AG08395 (cell line): ENCODE results near the gene FNDC5.

Experiments
- DNase-seq: peaks from one replicate; pipeline ENCODE4 v3.0.0; 2012; ENCODE audit warnings: mixed read lengths, low spot score

The FNDC5 gene

GRCh38 chr1:32884032-32884372 lies 13.3 kb upstream of the FNDC5 start:
- DNase-seq: no peak

DNA sequence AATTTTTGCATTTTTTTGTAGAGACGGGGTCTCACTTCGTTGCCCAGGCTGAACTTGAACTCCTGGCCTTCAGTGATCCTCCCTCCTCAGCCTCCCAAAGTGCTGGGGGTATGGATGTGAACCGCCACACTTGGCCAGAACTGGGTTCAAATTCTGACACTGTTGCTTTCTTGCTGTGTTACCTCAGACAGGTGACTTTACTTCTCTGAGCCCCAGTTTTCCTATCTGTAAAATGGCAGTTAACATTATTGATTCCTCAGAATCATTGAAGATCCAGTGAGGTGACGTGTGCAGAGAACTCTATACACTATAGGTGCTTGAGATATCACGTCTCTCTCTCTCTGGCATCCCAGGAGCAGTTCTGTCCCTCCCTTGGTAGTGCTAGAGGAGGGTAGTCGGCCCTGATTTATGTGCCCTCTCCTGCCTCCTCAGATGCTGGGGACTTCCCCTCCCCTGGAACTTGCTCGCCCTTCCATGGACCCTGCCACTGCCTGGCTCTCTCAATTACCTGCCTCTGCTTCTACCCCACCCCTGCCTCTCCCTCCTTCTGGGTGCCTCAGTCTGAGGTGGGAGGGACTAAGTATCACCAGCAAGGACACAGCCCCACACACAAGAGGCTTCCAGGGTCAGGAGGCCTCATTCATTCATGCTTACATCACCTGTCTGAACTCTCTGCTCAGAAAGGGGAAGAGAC lies 12.8 kb upstream of the FNDC5 start:
- no peak for DNase-seq

- no peak for DNase-seq
Observed at GRCh38 chr1:32881871-32882850, 11.4 kb upstream of the FNDC5 start.

- DNase-seq: no peak
Observed at GRCh38 chr1:32881291-32881690, 10.6 kb upstream of the FNDC5 start.

GRCh38 chr1:32878637-32879041 lies 7.9 kb upstream of the FNDC5 start:
- DNase-seq: no peak

DNA sequence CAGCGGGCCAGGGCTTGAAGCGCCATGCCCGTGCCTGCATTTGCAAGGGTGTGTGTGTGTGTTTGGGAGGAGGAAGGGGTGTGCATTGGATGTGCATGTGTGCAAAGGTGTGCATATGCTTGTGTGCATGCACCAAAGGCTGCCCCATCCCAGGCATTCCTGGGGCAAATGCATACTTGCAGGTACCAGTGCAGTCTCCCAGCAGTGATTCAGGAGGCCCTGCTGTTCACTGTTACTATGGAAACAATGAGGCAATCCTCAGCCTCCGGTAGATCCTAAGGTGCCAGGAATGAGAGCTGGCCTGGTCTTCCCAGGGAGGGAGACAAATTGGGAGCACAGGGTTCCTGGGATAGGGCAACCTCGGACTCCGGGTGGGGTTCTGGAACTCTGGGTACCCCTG lies 7.5 kb upstream of the FNDC5 start:
- DNase-seq: peak; percentile 54

DNA sequence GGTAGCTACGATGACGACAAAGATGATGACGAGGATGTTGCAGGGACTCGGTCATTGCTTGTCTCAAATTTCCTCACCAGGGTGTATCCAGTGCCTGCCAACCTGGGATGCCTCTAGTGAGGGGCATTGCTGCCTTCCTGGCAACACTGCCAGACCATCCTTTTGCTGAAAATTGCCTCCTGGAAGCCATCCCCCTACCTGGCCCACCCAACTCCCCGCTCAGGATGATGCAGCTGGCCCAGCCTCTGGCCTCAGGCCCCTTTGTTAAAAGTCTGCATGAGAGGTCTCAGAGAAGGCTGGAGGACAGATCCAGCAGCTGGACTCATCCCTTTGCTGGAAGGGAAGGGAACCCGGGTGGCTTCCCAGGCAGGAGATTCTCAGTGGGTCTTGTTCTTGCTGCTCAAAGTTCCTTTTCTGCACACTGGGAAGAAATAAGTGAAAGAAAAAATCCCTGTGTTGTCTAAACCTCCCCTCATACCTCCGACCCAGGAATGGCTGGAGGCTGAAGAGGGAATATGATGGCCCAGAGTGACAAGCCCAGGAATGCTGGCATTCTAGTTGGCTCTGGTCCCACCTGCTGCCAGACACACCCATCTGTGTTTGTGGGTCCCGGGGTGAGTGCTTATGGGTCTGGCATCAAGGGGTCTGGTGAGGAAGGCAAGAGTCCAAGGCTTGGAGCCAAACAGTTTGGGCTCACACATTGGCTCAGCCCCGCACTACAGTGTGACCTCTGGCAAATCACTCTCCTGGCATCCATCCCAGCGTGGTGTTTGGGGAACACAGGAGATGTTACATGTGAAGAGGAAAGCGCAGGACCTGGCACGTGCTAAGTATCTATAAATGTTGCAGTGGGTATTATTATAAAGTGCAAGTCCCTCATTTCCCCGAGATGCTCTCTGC lies 6.7 kb upstream of the FNDC5 start:
- DNase-seq: no peak

DNA sequence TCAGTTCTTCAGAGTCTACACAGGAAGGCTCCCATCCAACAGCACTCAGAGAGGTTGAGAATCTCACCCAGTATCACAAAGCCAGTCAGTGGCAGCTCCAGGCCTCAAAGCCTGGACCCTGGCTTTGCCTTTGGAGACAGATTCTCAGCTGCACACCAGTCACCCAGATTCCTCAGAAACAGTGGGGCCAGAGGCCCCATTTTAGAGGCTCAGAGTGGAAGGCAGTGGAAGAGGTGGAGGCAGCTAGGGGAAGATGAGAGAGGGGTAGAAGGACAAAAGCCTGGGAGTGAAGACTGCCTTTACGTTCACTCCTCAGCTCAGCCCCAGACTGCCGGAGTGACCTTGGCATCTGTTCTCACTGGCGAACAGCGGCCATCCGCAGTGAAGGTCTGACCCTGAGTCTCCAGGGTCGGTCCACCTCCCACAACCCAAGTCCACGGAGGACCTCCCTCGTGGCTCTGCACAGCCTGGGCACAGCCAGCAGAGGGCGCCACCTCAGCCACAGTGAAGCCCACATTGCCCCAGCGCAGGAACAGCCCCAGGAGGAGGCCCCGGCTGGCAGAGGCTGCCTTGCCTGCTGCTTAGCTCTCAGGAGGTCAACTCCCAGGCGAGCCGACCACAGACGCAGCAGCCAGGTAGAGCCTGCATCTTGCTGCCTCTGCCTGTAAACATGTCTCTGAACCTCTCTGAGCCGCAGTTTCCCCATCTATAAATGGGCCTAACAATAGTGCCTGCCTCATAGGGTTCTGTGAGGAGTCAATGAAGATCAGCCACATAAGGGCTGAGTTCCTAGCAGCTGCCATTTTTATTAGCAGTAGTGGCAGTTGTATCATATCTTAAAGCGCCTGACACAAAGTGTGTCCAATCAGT lies 5.9 kb upstream of the FNDC5 start:
- DNase-seq: peak; percentile 80

DNA sequence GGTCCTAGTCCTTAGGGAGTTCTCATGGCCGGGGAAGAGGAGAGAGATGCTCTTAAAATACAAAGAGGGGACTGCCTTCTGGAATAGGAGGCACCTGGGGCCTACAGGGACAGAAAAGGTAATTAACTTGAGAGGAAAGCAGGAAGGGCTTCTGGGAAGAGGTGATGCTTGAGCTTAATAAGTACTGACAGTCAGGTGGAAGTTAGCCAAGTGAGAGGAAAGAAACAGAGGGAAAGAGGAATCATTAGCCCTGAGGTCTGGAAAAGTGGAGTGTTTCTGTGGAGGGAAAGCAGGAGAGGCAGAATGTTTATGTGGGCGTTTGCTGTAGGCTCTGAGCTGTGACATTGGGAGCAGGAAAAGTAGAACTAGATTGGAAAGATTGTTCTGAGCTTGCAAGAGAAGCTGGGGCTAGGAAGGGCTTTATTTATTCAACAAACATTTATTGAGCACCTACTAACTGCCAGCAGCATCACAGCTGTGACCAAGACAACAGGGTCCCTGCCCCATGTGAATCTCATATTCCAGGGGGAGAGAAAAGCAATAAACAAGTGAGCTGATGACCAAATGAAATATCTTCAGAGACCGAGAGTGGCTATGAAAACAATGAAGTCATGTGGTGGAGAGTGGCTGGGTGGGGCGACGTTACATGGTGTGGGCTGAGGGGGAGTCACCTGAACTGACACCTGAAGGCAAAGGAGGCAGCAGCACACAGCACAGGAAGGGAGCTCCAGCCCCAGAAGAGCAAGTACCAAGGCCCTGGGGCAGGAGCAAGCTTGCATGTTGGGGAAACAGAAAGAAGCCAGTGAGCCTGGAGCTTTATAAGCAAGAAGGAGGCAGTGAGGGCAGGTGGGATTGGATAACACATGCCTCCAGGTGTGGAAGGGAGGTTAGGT lies 4.4 kb upstream of the FNDC5 start:
- no peak for DNase-seq

DNA sequence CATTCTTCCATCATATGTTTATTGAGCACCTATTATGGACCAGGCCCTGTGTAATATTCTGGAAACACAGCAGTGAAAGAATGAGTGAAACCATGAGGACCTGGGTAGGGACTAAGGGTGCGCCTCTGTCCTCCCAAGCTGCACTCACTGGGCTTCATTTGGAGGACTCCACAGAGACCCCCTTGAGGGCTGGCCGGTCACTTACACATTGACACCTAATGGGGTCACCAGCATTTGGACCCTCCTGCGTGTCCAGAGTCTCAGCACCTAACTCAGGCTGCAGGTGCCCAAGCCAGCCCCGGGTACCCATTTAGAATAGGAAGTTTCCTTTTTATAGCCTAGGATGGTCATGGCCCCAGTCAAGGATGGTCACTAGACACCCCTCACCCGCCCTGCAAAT lies 2.8 kb upstream of the FNDC5 start:
- no peak for DNase-seq

DNA sequence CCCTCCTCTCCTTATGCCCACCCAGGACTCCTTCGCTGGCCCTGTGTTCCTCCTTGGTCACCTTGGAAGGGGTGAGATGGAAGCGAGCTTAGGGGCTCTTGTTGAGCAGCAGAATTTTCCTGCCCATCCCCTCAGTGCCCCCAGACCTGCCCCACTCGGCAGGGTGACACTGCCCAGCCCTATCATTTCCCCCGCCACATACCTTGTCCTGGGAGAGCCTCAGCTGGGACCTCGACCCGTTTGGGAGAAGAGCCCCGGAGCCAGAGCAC lies 1.4 kb upstream of the FNDC5 start:
- no peak for DNase-seq

DNA sequence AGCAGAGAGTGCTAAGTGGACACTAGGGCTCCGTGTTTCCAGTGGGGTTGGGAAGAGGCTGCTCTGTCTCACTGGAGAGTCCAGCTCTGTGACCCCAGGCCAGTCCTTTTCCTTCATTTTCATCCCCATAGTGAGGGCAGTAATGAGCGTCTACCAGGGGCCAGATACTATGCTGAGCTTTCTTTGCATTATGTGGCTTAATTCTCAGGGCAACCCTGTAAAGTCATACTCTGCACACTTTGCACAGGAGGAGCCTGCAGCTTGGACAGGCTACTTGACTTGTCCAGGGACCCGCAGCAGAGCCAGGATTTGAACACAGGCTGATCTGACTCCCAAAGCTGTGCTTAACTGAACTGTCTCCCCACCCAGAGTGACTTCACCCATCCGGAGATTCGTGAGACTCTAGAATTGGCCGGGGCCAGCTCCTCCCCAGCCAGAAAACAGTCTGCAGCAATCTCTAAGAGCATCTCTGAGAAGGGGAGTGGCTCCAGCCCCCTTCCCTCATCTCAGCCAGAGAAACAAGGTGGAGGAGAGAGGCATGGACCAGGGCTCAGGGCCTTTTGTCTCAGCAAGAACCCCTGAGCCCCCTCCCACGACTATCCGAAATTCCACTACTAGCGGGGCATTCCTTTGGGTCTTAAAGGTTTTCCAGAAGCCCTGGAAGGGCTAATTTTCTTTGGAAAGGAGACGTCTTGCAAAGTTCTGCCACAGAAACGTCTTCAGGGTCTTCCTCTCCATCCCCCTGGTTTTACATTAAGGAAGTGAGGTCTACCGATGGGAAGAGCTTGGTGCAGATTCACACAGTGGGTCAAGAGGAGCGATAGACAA lies 866 bp upstream of the FNDC5 start:
- no peak for DNase-seq

GRCh38 chr1:32869923-32870614 lies 643 bp downstream of the FNDC5 start:
- DNase-seq: no peak

- no peak for DNase-seq
Observed at GRCh38 chr1:32868806-32869455, 1.8 kb downstream of the FNDC5 start.

DNA sequence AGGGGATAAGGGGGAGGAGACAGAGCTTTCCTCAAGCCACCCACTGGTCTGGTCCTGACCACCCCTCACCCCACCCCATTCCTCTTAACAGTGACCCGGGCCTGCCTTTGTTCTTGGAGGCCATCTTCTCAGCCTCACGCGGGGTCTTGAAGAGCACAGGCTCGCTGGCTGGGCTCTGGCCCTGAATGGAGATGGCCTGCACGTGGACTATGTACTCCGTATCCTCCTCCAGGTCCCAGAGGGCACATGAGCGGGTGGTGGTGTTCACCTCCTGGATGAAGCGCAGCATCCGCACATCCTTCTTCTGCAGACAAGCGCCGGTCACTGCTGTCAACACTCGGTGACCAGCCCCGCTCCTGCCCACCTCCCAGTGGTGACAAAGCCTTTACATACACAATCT lies 2.6 kb downstream of the FNDC5 start:
- no peak for DNase-seq

DNA sequence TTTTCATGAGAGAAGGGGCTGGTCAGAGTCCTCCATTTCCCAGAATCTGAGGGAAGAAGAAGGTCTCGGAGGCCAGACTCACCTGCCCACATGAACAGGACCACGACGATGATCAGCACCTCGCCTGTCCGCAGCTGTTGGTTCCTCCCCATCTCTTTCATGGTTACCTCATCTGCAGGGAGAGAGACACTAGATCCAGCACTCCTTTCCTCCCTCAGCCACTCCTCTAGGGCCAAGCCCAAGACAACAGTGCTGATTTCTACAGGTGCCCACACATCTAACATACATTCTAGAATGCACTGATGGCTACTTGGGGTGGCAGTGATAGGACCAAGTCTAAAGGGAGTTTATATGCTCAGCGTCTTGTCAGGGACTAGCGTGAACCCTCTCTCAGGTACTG lies 3.0 kb downstream of the FNDC5 start:
- DNase-seq: no peak

- DNase-seq: no peak
Observed at GRCh38 chr1:32867151-32867550, 3.6 kb downstream of the FNDC5 start.

- no peak for DNase-seq
Observed at GRCh38 chr1:32865639-32866405, 4.9 kb downstream of the FNDC5 start.
